GM12874 (cell line): ENCODE data around the gene ADAM8.

Experiments used
- CTCF ChIP-seq: IDR thresholded peaks from 2 replicates; pipeline ENCODE4 v1.5.1; 2011; ENCODE audit warnings: low read depth, mild to moderate bottlenecking, control low read depth, low read length, moderate library complexity; ENCODE audit not compliant: insufficient read depth

The ADAM8 gene

GRCh38 chr10:133276435-133277201 lies at the start of gene ADAM8:
ADAM8 (minus strand) TSS chr10:133276868; CDS start chr10:133276817, 51 bp downstream.
- no peak for TF ChIP-seq CTCF

GRCh38 chr10:133326223-133326551 lies 49.5 kb upstream of the ADAM8 start:
- TF ChIP-seq CTCF: no peak

DNA sequence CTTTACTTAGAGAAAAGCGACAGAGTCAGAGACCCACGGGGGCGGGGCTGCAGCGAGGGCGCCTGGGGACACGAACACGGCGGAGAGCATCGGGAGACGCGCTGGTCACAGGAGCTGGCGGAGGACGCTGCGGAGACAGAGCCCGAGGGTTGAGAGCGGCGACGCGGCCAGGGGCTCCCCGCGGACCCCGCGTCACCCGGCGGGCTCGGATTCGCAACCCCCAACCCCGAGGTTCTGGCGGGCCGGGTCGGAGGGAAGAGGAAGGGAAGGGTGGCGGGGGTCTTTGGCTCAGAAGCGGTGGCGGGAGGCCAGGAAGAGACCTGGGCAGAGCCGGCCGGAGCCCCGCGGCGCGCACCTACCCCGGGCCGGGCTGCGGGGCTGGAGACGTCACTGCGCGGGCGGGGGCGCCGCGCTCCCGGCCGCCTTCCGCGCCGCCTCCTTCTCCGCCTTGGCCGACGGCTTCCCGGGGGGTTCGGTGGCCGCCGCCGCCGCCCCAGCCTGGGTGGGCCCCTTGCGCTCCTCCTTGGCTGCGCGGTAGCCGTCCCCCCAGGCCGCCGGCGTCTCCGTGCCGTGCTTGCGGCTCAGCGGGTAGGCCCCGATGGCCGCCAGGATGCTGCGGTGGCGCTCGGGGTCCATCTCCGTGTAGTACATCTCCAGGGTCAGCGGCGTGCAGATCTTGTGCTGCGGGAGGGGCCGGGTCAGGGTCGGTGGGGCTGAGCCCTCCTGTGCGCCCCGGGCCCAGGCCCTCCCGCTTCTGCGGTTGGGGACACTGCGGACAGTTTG lies 49.0 kb upstream of the ADAM8 start:
- TF ChIP-seq CTCF: no peak

DNA sequence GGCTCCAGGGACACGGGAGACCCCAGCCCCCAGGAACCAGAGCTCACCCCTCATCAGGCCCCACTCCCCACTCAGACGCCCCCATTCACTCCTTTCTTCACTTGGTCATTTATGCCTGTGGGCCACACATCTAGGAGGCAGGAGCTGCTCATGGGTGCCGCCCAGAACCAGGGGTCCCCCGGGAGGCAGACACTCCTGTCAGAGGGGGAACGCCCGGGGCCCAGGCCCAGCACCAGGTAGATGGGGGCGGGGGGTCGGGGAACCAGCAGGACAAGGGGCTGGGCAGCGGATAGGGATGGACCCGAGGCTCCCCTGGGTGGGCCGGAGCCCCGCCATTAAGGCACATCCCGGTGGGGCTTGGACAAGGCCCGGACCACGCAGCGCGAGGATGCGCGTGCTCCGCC lies 48.2 kb upstream of the ADAM8 start:
- no peak for TF ChIP-seq CTCF

DNA sequence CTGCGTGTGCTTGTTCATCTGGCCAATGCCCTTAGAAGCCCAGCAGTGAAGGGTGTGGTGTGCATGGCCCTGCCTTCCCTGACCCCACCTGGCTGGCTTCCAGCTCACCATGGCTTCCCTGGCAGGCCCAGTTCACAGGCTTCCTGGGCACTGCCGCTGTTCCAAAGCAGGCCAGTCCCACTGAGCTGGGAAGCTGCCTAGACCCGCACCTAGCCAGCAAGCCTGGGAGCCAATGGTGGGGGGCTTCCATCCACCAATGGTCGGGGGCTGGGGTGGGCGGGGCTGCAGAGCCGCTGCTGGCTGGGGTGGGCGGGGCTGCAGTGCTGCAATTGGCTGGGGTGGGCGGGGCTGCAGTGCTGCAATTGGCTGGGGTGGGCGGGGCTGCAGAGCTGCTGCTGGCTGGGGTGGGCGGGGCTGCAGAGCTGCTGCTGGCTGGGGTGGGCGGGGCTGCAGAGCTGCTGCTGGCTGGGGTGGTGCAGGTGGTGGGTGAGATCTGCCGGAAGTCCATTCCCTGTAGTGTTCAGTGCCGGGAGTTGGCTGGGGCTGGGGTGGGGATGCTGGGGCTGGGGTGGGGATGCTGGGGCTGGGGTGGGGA lies 47.6 kb upstream of the ADAM8 start:
- no peak for TF ChIP-seq CTCF

- peak; percentile 76 for TF ChIP-seq CTCF
Measured at GRCh38 chr10:133318494-133319127, 41.9 kb upstream of the ADAM8 start.

- no peak for TF ChIP-seq CTCF
Measured at GRCh38 chr10:133316732-133317131, 40.1 kb upstream of the ADAM8 start.
